Cardiac fibroblast (primary cell): ENCODE data around the gene ARSB.

Experiments used
- DNase-seq, 2 donors: peaks; one replicate each; pipeline versions ENCODE4 v3.0.0 to v3.0.0-alpha.2; 2010; ENCODE audit warnings: low read depth in 2 of 2
- H3K4me3 ChIP-seq, 2 donors: replicated peaks in 1 of 2; 1 replicate in 1 of 2; 2 replicates in 1 of 2; pipeline ENCODE4 v1.5.1; 2011; ENCODE audit warnings: low read depth in 2 of 2, low read length in 2 of 2, mild to moderate bottlenecking in 2 of 2, moderate library complexity in 1 of 2
- CTCF ChIP-seq: IDR thresholded peaks from one replicate; pipeline ENCODE4 v1.5.1; 2011; ENCODE audit warnings: low read depth, mild to moderate bottlenecking, low read length, inconsistent platforms

Gene ARSB

GRCh38 chr5:78985116-78985724 lies at the start of gene ARSB:
Gene ARSB (minus strand): TSS chr5:78985310. CDS start chr5:78985248, 62 bp downstream.
- H3K4me3 ChIP-seq = peak within 1 kb of the TSS; percentile 66 to 72
- peak in 1 of 2 donors; percentile 56 for DNase-seq
- TF ChIP-seq CTCF = no peak

DNA sequence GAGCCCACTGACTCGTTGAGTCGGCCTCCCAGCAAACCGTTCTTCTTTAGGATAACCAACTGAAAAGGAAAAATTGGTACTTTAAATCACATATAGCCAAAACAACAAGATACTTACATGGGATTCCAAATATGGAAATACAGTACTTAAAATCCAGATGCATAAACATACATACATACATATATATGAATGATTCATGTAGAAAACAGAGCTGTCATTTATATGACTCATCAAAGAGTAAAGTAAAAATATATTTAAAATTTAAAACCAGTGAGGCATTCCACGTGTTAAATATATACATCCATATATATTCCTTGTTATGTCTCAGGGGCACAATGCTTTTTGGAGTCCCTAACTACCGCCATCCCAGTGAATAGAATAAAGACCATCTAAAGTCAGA lies 47.7 kb upstream of the ARSB start:
- no peak for DNase-seq
- H3K4me3 ChIP-seq = no peak overlapping the region
- no peak for TF ChIP-seq CTCF

- no peak overlapping the region for H3K4me3 ChIP-seq
- DNase-seq = no peak
- no peak for TF ChIP-seq CTCF
These were observed 47.1 kb upstream of the ARSB start for GRCh38 chr5:79032031-79032695.

- H3K4me3 ChIP-seq = no peak overlapping the region
- no peak for TF ChIP-seq CTCF
These were observed 46.4 kb upstream of the ARSB start for GRCh38 chr5:79031485-79031867.

GRCh38 chr5:79030663-79031484 lies 45.8 kb upstream of the ARSB start:
- no peak for TF ChIP-seq CTCF
- no peak overlapping the region for H3K4me3 ChIP-seq
- no peak for DNase-seq

More at GRCh38 chr5:79031485-79031867, 46.4 kb upstream of the ARSB start:
- no peak for DNase-seq

GRCh38 chr5:79025054-79025472 lies 40.0 kb upstream of the ARSB start:
- peak; percentile 95 for TF ChIP-seq CTCF
- peak; percentile 79 to 80 for DNase-seq
- peak overlapping the region; percentile 1 to 48 for H3K4me3 ChIP-seq
